Measurements from ENCODE around the gene STARD9. TPM values are rescaled to one million over a fixed set of nuclear protein-coding genes. Genes with fewer than 3 reads are reported as not detected.

The STARD9 gene
- total and polyA plus RNA-seq, 2 experiments from 2014 or later = 1.8 to 6.2 TPM

DNA sequence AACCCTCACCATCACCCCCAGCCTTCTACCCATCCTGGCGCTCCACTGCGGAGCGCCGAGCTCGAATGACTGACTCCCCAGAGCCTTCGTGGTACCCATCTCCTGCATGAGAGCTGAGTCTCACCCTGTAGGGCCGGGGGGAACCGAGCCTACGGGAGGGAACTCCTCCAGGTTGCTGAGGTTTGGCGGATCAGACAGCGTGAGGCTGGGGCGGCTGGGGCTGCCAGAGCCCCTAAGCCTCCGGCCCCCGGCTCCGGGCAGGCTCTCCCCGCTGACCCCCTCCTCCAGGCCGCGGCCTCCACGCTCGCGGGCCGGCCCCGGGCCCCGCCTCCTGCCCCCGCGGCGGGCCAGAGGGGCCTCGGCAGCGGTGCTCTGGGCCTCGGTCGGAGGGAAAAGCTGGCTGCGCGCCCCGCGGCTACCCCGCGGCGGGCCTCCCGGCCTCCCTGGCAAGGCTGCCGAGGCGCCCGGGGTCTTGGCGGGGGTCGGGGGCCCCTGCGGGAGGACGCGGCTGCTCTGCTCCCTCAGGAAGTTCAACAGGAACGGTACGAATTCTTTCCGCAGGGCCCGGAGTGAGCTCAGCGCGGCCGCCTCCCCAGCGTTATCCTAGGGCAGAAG lies 160.9 kb downstream of the STARD9 start:
- H3K9me3 Mint-ChIP-seq = no peaks in the 10 kb centered on the region
- Histone ChIP-seq H3K4me1 (ENCODE audit: insufficient read depth) (peaks cover 6% of the 10 kb centered on the region; the same call in 1 of the 2 replicates), H4K20me1 (replicated peaks; ENCODE audit: insufficient read depth) (no peaks in the 10 kb centered on the region; the same call in none of the 2 replicates), H3K4me3 (peak overlapping the region; percentile 91), H3K9me2 (ENCODE audit: insufficient read depth) (no peaks in the 10 kb centered on the region), H3K27ac (ENCODE audit: low read depth) (no peak overlapping the region), H3K79me2 (replicated peaks; ENCODE audit: insufficient read depth) (0 out of 2 replicates have a peak, but pooled peaks cover 3% of the 10 kb centered on the region), H3K36me3 (ENCODE audit: insufficient read depth) (peaks cover 16% of the 10 kb centered on the region), H3K4me2 (peak overlapping the region; percentile 93), H3K27me3 (ENCODE audit: insufficient read depth) (no peaks in the 10 kb centered on the region), H2AFZ (peak overlapping the region; percentile 96), H3F3A (replicated peaks; ENCODE audit: low read depth) (no peaks in the 10 kb centered on the region)
- H3K36me3 Mint-ChIP-seq (ENCODE audit: low read depth) = peaks cover 35% of the 10 kb centered on the region
- H3K4me3 Mint-ChIP-seq = peak overlapping the region; percentile 83
- ATAC-seq (peak; percentile 53), DNase-seq (ENCODE audit: low spot score) (peak; percentile 43)
- peaks cover 9% of the 10 kb centered on the region; the same call in 2 of the 3 replicates for H3K4me1 Mint-ChIP-seq
- no peak overlapping the region for H3K27ac Mint-ChIP-seq
- TF ChIP-seq ZNF331 (CRISPR knock-in tag; IDR thresholded peaks at IDR 0.05; ENCODE audit: low read depth) (no peak), ZNF114 (CRISPR knock-in tag; IDR thresholded peaks at IDR 0.05) (no peak), JUNB (IDR thresholded peaks at IDR 0.05; ENCODE audit: unreplicated experiment) (no peak), CREB1 (CRISPR knock-in tag; IDR thresholded peaks at IDR 0.05; ENCODE audit: low read depth) (no peak), EZH2phosphoT487 (IDR thresholded peaks at IDR 0.05; ENCODE audit: unreplicated experiment) (no peak), STAT1 (IDR thresholded peaks at IDR 0.05; ENCODE audit: unreplicated experiment) (no peak), NANOG (IDR thresholded peaks at IDR 0.05; ENCODE audit: borderline replicate concordance) (no peak), EZH2 (IDR thresholded peaks at IDR 0.05; ENCODE audit: low read depth, unreplicated experiment) (no peak), POLR2AphosphoS5 (IDR thresholded peaks at IDR 0.05; ENCODE audit: low read depth) (no peak)
- TF ChIP-seq, protein P1, sequence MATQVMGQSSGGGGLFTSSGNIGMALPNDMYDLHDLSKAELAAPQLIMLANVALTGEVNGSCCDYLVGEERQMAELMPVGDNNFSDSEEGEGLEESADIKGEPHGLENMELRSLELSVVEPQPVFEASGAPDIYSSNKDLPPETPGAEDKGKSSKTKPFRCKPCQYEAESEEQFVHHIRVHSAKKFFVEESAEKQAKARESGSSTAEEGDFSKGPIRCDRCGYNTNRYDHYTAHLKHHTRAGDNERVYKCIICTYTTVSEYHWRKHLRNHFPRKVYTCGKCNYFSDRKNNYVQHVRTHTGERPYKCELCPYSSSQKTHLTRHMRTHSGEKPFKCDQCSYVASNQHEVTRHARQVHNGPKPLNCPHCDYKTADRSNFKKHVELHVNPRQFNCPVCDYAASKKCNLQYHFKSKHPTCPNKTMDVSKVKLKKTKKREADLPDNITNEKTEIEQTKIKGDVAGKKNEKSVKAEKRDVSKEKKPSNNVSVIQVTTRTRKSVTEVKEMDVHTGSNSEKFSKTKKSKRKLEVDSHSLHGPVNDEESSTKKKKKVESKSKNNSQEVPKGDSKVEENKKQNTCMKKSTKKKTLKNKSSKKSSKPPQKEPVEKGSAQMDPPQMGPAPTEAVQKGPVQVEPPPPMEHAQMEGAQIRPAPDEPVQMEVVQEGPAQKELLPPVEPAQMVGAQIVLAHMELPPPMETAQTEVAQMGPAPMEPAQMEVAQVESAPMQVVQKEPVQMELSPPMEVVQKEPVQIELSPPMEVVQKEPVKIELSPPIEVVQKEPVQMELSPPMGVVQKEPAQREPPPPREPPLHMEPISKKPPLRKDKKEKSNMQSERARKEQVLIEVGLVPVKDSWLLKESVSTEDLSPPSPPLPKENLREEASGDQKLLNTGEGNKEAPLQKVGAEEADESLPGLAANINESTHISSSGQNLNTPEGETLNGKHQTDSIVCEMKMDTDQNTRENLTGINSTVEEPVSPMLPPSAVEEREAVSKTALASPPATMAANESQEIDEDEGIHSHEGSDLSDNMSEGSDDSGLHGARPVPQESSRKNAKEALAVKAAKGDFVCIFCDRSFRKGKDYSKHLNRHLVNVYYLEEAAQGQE (IDR thresholded peaks at IDR 0.05; ENCODE audit: unreplicated experiment) = no peak
- TF ChIP-seq, protein P2, sequence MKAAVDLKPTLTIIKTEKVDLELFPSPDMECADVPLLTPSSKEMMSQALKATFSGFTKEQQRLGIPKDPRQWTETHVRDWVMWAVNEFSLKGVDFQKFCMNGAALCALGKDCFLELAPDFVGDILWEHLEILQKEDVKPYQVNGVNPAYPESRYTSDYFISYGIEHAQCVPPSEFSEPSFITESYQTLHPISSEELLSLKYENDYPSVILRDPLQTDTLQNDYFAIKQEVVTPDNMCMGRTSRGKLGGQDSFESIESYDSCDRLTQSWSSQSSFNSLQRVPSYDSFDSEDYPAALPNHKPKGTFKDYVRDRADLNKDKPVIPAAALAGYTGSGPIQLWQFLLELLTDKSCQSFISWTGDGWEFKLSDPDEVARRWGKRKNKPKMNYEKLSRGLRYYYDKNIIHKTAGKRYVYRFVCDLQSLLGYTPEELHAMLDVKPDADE (IDR thresholded peaks at IDR 0.05) = no peak
- TF ChIP-seq, protein P3, sequence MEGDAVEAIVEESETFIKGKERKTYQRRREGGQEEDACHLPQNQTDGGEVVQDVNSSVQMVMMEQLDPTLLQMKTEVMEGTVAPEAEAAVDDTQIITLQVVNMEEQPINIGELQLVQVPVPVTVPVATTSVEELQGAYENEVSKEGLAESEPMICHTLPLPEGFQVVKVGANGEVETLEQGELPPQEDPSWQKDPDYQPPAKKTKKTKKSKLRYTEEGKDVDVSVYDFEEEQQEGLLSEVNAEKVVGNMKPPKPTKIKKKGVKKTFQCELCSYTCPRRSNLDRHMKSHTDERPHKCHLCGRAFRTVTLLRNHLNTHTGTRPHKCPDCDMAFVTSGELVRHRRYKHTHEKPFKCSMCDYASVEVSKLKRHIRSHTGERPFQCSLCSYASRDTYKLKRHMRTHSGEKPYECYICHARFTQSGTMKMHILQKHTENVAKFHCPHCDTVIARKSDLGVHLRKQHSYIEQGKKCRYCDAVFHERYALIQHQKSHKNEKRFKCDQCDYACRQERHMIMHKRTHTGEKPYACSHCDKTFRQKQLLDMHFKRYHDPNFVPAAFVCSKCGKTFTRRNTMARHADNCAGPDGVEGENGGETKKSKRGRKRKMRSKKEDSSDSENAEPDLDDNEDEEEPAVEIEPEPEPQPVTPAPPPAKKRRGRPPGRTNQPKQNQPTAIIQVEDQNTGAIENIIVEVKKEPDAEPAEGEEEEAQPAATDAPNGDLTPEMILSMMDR (conservative IDR thresholded peaks at IDR 0.05; ENCODE audit: low read depth in 2 of 2) = no peak
- TF ChIP-seq, protein P4, sequence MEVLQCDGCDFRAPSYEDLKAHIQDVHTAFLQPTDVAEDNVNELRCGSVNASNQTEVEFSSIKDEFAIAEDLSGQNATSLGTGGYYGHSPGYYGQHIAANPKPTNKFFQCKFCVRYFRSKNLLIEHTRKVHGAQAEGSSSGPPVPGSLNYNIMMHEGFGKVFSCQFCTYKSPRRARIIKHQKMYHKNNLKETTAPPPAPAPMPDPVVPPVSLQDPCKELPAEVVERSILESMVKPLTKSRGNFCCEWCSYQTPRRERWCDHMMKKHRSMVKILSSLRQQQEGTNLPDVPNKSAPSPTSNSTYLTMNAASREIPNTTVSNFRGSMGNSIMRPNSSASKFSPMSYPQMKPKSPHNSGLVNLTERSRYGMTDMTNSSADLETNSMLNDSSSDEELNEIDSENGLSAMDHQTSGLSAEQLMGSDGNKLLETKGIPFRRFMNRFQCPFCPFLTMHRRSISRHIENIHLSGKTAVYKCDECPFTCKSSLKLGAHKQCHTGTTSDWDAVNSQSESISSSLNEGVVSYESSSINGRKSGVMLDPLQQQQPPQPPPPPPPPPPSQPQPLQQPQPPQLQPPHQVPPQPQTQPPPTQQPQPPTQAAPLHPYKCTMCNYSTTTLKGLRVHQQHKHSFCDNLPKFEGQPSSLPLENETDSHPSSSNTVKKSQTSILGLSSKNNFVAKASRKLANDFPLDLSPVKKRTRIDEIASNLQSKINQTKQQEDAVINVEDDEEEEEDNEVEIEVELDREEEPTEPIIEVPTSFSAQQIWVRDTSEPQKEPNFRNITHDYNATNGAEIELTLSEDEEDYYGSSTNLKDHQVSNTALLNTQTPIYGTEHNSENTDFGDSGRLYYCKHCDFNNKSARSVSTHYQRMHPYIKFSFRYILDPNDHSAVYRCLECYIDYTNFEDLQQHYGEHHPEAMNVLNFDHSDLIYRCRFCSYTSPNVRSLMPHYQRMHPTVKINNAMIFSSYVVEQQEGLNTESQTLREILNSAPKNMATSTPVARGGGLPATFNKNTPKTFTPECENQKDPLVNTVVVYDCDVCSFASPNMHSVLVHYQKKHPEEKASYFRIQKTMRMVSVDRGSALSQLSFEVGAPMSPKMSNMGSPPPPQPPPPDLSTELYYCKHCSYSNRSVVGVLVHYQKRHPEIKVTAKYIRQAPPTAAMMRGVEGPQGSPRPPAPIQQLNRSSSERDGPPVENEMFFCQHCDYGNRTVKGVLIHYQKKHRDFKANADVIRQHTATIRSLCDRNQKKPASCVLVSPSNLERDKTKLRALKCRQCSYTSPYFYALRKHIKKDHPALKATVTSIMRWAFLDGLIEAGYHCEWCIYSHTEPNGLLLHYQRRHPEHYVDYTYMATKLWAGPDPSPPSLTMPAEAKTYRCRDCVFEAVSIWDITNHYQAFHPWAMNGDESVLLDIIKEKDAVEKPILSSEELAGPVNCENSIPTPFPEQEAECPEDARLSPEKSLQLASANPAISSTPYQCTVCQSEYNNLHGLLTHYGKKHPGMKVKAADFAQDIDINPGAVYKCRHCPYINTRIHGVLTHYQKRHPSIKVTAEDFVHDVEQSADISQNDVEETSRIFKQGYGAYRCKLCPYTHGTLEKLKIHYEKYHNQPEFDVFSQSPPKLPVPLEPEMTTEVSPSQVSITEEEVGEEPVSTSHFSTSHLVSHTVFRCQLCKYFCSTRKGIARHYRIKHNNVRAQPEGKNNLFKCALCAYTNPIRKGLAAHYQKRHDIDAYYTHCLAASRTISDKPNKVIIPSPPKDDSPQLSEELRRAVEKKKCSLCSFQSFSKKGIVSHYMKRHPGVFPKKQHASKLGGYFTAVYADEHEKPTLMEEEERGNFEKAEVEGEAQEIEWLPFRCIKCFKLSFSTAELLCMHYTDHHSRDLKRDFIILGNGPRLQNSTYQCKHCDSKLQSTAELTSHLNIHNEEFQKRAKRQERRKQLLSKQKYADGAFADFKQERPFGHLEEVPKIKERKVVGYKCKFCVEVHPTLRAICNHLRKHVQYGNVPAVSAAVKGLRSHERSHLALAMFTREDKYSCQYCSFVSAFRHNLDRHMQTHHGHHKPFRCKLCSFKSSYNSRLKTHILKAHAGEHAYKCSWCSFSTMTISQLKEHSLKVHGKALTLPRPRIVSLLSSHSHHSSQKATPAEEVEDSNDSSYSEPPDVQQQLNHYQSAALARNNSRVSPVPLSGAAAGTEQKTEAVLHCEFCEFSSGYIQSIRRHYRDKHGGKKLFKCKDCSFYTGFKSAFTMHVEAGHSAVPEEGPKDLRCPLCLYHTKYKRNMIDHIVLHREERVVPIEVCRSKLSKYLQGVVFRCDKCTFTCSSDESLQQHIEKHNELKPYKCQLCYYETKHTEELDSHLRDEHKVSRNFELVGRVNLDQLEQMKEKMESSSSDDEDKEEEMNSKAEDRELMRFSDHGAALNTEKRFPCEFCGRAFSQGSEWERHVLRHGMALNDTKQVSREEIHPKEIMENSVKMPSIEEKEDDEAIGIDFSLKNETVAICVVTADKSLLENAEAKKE (CRISPR knock-in tag; IDR thresholded peaks at IDR 0.05) = no peak
- H3K27me3 Mint-ChIP-seq (ENCODE audit: insufficient read depth, low read depth, poor library complexity) = peaks cover 9% of the 10 kb centered on the region

Data from GM23338 (cell line).